Endothelial cell of umbilical vein (primary cell): ENCODE data around the gene CCDC40.

ENCODE experiments used
- EZH2 ChIP-seq: IDR thresholded peaks from 2 replicates; pipeline ENCODE4 v1.6.1; 2012; ENCODE audit warnings: borderline replicate concordance, low read depth, mild to moderate bottlenecking, moderate library complexity, low read length, inconsistent platforms; ENCODE audit not compliant: severe bottlenecking
- POLR2A ChIP-seq: IDR thresholded peaks from 2 replicates; pipeline ENCODE4 v1.6.1; 2012; ENCODE audit warnings: low read depth, mild to moderate bottlenecking, control low read depth, low read length
- POLR2AphosphoS5 ChIP-seq: IDR thresholded peaks from 2 replicates; pipeline ENCODE4 v1.6.1; 2012; ENCODE audit warnings: low read depth, mild to moderate bottlenecking, control low read depth, low read length, moderate library complexity; ENCODE audit not compliant: insufficient read depth
- TF ChIP-seq, protein P1 (sequence below): IDR thresholded peaks from 2 replicates; pipeline ENCODE4 v1.6.1; 2011; ENCODE audit not compliant: insufficient read depth, insufficient read length
- TF ChIP-seq, protein P2 (sequence below), 2 donors: IDR thresholded peaks; 1 replicate in 1 of 2; 2 replicates in 1 of 2; pipeline ENCODE4 v1.5.1; 2011; ENCODE audit warnings: low read length in 2 of 2, mild to moderate bottlenecking in 2 of 2, moderate library complexity in 2 of 2, control low read depth in 1 of 2, inconsistent platforms in 1 of 2, low read depth in 1 of 2; ENCODE audit not compliant: insufficient read depth in 1 of 2; ENCODE audit errors: extremely low read depth in 1 of 2

DNA sequence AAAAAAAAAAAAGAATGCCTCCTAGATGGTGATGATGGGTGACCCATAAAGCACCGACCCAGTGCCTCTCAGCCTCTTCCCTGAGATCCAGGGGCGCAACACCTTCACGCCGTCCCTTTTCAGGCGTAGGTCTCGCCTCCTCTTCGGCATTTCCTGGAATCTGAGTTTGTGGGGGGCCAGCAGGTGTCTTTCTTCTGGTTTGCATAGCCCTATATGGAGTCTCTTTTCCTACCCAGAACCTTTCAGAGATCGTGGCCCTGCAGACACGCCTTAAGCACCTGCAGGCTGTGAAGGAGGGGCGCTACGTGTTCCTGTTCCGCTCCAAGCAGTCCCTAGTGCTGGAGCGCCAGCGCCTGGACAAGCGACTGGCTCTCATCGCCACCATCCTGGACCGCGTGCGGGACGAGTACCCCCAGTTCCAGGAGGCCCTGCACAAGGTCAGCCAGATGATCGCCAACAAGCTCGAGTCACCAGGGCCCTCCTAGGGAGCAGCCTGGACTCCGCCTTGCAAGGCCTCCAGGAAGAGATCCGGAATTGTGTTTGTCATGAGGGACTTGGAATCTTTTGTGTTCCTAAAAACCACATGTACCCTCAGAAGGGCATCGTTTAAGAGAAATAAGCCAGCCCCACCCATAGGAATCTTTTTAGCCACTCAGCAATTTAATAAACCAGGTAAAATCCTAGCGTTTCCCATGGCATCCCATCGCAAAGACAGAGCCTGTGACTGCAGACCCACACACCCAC, 63.0 kb downstream of the CCDC40 start:
- TF ChIP-seq, protein P1, sequence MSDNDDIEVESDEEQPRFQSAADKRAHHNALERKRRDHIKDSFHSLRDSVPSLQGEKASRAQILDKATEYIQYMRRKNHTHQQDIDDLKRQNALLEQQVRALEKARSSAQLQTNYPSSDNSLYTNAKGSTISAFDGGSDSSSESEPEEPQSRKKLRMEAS: no peak
- no peak for TF ChIP-seq POLR2A
- no peak for TF ChIP-seq EZH2
- TF ChIP-seq POLR2AphosphoS5: no peak
- TF ChIP-seq, protein P2, sequence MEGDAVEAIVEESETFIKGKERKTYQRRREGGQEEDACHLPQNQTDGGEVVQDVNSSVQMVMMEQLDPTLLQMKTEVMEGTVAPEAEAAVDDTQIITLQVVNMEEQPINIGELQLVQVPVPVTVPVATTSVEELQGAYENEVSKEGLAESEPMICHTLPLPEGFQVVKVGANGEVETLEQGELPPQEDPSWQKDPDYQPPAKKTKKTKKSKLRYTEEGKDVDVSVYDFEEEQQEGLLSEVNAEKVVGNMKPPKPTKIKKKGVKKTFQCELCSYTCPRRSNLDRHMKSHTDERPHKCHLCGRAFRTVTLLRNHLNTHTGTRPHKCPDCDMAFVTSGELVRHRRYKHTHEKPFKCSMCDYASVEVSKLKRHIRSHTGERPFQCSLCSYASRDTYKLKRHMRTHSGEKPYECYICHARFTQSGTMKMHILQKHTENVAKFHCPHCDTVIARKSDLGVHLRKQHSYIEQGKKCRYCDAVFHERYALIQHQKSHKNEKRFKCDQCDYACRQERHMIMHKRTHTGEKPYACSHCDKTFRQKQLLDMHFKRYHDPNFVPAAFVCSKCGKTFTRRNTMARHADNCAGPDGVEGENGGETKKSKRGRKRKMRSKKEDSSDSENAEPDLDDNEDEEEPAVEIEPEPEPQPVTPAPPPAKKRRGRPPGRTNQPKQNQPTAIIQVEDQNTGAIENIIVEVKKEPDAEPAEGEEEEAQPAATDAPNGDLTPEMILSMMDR (IDR thresholded peaks at IDR 0.05; ENCODE audit: extremely low read depth in 1 of 2, insufficient read depth in 1 of 2, low read depth in 1 of 2, low read length in 2 of 2): no peak
